Fibroblast of the conjunctiva (primary cell): ENCODE data around the gene TRAF3.
"Not testable (repeated sequence)": the region's sequence is repeated elsewhere in the genome, so short reads cannot be mapped to it uniquely, and the experiment has no call there.

Experiments used
- DNase-seq: peaks from one replicate; pipeline ENCODE4 v3.0.0-alpha.2; 2010; ENCODE audit warnings: low read depth

The TRAF3 gene

DNA sequence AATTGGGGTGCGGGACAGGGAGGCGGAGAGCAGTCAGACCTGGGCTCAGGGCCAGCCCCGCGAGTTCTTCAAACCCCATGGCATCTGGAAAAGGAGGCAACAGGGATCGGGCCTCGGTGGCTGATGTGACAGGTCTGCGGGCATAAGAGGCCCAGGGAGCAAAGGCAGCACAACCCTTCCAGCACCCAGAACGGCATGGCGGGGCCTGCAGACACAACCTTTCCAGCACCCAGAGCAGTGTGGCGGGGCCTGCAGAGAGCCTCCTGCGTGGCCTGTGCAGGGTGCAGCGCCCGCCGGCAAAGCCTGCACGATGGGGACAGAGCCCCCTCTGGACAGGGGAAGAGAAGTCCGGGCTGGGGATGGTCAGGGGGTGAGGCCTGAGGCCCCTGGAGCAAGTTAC is 26.2 kb upstream of the TRAF3 start:
- DNase-seq, result no peak

DNA sequence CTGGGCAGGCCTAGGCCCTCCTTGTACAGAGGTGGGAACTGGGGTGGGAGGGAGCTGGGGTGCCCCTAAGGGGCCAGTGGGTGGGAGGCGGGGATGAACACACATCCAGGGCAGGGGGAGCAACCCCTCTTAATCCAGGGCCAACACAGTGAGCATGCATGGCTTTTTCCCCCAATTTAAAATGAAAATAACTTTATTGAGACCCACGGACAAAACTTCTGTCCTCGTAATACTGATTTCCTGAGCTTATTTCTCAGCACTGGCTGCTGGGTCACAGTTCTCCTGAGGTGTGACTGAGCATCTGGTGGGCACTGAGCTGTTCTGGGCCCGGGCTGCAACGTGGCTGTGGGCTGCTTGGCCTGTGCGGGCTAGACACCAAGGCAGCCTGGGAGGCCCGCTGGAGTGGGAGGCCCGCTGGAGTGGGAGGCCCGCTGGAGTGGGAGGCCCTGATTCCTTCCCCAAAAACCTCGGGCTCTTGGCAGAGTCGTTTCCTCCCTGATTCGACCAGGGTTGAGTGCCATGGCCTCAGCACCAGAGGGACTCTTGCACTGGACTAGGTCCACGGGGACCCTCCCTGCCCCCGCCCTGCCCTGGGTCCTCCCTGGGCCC is 24.9 kb upstream of the TRAF3 start:
- DNase-seq, result no peak

GRCh38 chr14:102754370-102755262 is 22.6 kb upstream of the TRAF3 start:
- DNase-seq, result no peak

GRCh38 chr14:102757646-102758045 is 19.6 kb upstream of the TRAF3 start:
- DNase-seq, result no peak

GRCh38 chr14:102758087-102758486 is 19.2 kb upstream of the TRAF3 start:
- DNase-seq, result no peak

DNA sequence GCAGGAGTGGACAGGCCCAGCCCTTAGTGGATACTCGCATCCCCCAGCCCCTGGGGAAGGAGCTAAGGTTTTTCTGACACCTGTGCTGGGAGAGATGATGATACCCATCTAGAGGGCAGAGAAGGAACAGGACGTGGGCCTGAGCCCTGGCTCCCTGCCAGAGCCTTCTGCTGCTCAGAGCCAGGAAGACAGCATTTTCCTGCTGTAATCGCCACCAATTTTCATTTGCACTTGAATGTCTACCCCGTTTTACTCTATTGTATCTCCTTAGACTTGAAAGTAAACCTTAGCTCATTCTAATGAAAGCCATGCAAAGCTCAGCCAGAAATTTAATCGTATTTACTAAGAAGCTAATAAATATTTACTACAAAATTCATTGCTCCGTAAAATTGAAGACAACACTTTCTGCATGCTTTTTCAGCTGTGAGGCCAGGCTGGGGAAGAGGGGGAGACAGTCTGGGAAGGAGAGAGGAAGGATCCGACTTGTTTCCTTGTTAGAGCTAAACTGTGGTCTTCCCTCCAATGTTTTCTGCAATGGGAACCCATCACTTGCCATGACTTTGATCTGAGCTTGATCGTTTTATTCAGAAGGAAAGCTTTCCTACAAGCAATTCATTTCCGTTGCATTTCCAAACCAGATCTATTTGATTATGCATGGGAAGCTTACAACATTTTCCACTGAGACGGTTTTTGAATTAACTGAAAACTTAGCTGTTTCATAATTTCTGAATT is 17.6 kb upstream of the TRAF3 start:
- DNase-seq, result no peak

DNA sequence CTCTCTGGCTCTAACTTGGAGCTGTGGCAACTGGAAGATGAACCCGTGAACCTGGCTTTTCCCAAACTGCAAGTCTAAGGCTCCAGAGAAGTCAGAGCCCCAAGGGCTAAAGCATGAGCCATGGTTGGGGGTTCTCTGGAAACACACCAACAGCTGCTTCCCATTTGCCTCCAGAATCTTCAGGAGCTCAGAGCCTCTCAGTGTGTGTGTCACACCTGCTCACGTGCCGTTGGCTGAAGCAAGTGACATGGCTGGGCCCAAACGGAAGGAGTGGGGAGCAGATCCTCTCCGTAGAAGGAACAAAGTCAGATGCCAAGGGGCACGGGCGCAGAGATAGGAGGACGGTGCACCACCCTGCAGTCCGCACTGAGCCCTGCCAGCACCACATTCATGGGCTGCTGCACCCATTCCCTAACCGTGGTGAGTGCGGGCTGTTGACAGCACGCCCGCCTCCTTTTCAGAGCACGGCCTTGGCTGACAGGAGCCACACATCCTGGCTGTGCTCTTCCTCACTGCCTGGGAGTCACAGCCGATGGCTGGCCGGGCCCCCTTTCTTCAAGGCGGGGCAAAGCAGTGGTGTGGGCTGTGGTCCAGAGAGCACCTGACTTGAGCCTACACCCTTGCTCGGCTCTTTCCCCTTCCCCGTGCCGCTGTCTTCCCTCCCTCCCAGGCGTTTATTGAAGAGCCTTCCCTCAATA is 16.6 kb upstream of the TRAF3 start:
- DNase-seq, result no peak

- no peak for DNase-seq
Observed at GRCh38 chr14:102761206-102761605, 16.0 kb upstream of the TRAF3 start.

DNA sequence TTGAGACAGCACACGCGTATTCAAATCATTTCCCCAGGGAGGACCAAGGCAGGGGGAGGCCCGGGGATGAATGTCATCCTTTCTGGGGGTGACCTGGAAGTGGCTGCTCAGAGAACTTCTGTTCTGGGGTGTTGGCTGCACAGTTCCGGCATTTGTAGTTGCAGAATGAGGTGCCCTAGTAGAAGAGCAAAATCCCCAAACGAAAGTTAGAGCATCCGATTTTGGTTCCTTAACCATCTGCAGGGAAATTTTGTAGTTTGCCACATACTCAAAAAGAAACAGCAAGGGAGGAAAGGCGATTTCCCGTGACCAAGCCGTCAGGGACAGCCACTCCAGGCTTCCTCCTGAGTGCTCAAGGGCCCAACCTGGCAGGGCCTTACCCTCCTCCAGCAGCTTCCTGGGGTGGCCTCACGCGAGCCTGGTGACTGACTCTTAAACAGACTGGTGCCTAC is 13.0 kb upstream of the TRAF3 start:
- no peak for DNase-seq

- DNase-seq, result not testable (repeated sequence)
Observed at GRCh38 chr14:102765770-102766169, 11.5 kb upstream of the TRAF3 start.

GRCh38 chr14:102768223-102769048 is 8.8 kb upstream of the TRAF3 start:
- DNase-seq, result no peak

DNA sequence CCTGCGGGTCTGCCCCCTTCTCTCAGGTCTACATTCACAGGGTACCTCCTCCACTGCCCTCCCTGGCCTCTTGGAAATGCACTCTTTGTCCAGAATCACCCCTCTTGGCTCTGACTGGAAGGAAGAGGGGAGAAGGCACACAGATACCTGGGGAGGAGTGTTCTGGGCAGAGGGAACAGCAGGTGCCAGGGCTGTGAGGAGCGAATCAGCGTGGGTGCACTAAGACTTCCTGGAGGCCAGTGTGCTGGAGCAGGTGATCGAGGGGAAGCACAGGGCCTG is 8.3 kb upstream of the TRAF3 start:
- no peak for DNase-seq

DNA sequence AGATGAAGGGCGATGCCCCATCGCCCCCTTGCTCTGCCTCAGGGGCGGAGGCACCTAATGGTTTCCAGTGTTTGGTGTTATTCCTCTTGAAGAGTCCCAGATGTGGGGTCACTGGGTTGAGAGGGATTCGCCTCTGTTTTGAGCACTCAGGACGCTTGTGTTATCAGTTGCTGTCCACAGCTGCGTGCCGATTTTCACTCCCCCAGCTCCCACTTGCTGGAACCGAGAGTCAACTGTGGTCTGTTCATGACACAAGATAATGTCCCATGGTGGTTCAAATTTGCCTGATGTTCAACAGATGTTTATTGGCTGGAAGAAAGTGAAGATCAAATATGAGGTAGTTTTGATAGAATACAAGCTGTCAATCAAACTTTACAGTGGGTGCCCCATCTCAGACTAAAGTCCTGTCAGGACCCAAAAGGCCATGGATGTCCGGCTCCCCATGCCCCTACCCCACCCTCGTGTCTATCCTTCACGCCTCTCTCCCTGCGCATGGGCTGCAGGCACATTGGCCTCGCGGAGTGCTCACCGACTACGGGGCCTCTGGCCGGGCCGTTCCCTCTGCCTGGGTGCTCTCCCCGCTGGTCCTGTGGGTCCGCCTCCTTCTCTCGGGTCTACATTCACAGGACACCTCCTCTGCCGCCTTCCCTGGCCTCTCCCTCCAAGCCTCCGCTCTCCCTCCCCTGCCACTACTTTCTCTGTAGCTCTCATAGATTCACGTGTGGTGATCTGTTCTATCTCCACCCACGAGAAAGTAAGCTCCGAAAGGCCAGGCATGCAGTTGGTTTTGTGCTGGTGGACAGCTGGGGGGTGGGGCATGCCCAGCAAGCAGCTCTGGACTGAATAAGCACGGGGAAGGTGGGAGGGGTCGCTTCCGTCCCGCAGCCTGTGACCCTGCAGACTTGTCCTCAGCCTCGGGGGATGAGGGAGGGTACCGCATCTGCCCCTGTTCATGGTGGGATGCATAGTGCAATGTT is 6.8 kb upstream of the TRAF3 start:
- no peak for DNase-seq

DNA sequence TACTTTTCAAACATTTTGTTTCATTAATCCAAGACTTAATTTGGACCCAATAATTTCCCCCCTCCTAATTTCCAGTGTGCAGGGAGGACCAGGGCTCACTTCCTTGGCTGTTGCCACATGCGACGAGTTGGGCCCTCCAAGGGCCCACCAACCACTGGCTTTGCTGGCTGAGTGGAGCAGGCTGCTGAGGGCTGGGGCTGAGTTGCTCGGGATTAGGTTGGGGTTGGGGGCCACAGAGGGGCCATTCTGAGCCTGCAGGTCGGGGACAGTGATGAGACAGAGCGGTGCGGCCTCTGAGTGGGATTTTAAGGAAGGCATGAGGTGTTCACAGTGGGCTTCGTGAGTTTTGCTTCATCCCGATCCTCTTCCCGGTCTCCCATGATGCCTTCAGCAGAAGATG is 6.1 kb upstream of the TRAF3 start:
- DNase-seq, result no peak

- DNase-seq, result no peak
Observed at GRCh38 chr14:102772781-102773570, 4.3 kb upstream of the TRAF3 start.

DNA sequence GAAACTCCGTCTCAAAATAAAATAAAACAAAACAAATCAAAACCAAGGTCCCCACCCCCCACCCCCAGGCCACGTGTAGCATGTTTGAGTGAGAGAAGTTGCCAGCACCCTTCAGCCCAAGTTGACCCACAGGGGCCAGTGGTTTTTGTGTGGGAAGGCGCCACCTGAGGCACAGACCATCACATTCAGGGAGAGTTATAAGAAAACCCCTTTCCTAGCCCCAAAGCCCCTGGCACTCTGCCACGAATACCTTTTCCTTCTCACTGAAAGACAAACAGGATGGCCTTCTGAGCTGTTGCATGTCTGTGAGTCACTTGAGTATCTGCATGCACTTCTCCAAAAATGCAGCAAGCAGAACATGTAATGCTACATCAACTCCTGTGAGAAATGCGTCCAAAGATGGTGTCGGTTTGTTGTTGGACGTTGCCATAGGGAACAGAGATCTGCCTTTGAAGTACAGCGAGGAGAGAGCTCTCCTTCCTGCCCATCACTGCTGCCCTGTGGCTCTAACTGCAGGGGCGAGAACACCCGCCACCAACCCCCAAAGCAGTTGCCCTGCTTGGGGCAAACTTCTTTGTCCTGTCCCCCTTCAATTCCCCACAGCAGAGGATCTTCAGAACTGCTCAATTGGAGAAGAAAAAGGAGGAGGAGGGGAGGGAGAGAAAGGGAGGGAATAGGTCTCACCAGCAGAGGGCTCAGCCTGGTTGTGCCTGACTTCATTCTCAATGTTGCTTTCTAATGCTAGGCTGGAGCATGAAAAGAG is 2.7 kb upstream of the TRAF3 start:
- peak; percentile 62 for DNase-seq

DNA sequence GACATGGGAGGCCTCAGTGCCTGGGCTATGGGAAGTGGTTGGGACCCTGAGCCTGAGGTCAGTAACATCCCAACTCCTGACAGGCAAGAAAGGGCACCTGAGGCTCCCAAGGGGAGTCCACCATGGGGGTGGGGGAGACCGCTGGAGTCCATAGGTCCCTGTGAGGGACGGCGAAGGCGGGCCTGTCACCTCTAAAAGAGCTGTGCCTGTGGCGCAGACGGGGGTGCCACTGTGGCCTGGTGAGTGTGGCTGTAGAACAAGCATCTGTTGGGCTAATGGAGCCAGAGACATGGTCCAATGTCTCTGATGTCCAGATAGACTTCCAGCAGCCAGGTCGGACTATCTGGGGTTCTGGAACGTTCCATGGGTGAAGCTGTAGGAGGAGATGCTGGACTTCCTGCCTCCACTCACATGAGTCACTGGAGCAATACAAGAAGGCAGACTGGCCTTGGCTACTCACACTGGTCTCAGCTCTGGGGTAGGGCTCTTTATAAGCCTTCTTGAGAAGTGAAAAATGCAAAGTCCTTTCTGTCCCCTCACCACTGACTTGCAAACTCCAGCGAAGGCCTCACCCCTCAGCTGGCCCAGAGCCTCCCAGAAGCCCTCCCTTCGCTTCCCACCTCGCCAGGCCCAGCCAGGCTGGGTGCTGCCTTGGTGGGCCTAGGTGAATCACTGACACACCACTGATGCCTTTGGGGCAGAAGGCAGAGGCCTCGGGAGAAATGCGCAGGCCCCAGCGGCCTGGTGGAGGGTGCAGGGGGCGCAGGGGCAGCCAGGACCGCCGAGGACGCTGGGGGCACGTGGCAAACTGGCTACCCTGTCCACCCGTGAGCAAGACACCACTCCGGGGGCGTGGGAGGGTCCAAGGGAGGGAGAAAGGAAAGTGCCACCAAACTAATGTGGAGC is 1.1 kb upstream of the TRAF3 start:
- peak; percentile 29 for DNase-seq
